DMS114 treated with DMSO at 0.1 percent for 48 hours (cell line): Measurements from ENCODE around the gene PSG11.
"Not testable (repeated sequence)": the region's sequence is repeated elsewhere in the genome, so short reads cannot be mapped to it uniquely, and the experiment has no call there.

ENCODE experiments used
- DNase-seq: peaks from one replicate; lab custom pipeline; 2025; ENCODE audit not compliant: unreplicated experiment; lab: John Stamatoyannopoulos, UW

The PSG11 gene

GRCh38 chr19:42989186-42989585 is 37.1 kb downstream of the PSG11 start:
- DNase-seq, result not testable (repeated sequence)

GRCh38 chr19:42988206-42988605 is 38.1 kb downstream of the PSG11 start:
- not testable (repeated sequence) for DNase-seq

- DNase-seq, result no peak
Observed at GRCh38 chr19:42985588-42985987, 40.7 kb downstream of the PSG11 start.

- DNase-seq, result not testable (repeated sequence)
Observed at GRCh38 chr19:42982111-42982510, 44.2 kb downstream of the PSG11 start.

GRCh38 chr19:42971451-42971850 is 54.8 kb downstream of the PSG11 start:
- not testable (repeated sequence) for DNase-seq

- no peak for DNase-seq
Observed at GRCh38 chr19:42965176-42965575, 61.1 kb downstream of the PSG11 start.

GRCh38 chr19:42961119-42961518 is 65.2 kb downstream of the PSG11 start:
- DNase-seq, result no peak
